A673 (cell line): ENCODE data around the gene ATXN3. TPM values are rescaled to one million over a fixed set of nuclear protein-coding genes. Genes with fewer than 3 reads are reported as not detected.

Experiments
- BruUV-seq: library from RNA; stranded (reverse); fragments of 400-500 nt; replicated peaks from 2 replicates; lab custom pipeline; 2021; lab: Mats Ljungman, UMichigan
- CTCF ChIA-PET: fragments of 300-600 bp; sonication (Branson Sonifier 250); formaldehyde crosslinking; loops from one replicate; lab custom pipeline; 2022; ENCODE audit warnings: antibody characterized with exemption; lab: Charles Lee
- POLR2A ChIA-PET: fragments of 300-600 bp; sonication (Branson Sonifier 250); formaldehyde crosslinking; loops from one replicate; lab custom pipeline; 2022; ENCODE audit warnings: antibody characterized with exemption; ENCODE audit not compliant: low non-redundant PET; lab: Charles Lee
- DNase-seq: peaks from one replicate; pipeline ENCODE4 v3.0.0-alpha.2; 2015; ENCODE audit warnings: low spot score
- H3K27ac ChIP-seq: fragments of 200-600 bp; sonication (generic); 2 replicates; pipeline ENCODE4 v1.5.1; 2016; ENCODE audit warnings: mixed run types, low read depth, mild to moderate bottlenecking, mixed read lengths, antibody characterized with exemption, low read length; ENCODE audit not compliant: poor library complexity, severe bottlenecking
- H3K27me3 ChIP-seq: fragments of 200-600 bp; sonication (generic); replicated peaks from 2 replicates; pipeline ENCODE4 v1.6.1; 2017; ENCODE audit warnings: mixed run types, low read depth, mild to moderate bottlenecking, mixed read lengths, antibody characterized with exemption, low read length; ENCODE audit not compliant: insufficient read depth, poor library complexity
- H3K36me3 ChIP-seq: fragments of 200-600 bp; sonication (generic); 2 replicates; pipeline ENCODE4 v1.6.1; 2016; ENCODE audit warnings: mixed run types, mild to moderate bottlenecking, mixed read lengths, antibody characterized with exemption, low read length; ENCODE audit not compliant: insufficient read depth, poor library complexity, severe bottlenecking
- H3K4me1 ChIP-seq: fragments of 200-600 bp; sonication (generic); 2 replicates; pipeline ENCODE4 v1.6.1; 2017; ENCODE audit warnings: mixed run types, mild to moderate bottlenecking, mixed read lengths, antibody characterized with exemption, low read length; ENCODE audit not compliant: insufficient read depth, poor library complexity, severe bottlenecking
- H3K4me3 ChIP-seq: fragments of 200-600 bp; sonication (generic); 2 replicates; pipeline ENCODE4 v1.5.1; 2016; ENCODE audit warnings: low read depth, mixed run types, mild to moderate bottlenecking, mixed read lengths, low read length; ENCODE audit not compliant: poor library complexity, severe bottlenecking
- H3K9me3 ChIP-seq: fragments of 200-600 bp; sonication (generic); 2 replicates; pipeline ENCODE4 v1.6.1; 2016; ENCODE audit warnings: mixed run types, low read depth, mild to moderate bottlenecking, mixed read lengths, antibody characterized with exemption, low read length; ENCODE audit not compliant: poor library complexity, severe bottlenecking
- CTCF ChIP-seq: fragments of 300-800, 200-600 bp; sonication (generic); conservative IDR thresholded peaks from 2 replicates; pipeline ENCODE4 v1.5.1; 2017; ENCODE audit warnings: low read depth, mild to moderate bottlenecking, antibody characterized with exemption, low read length, moderate library complexity, mixed read lengths
- EZH2 ChIP-seq: fragments of 200-600 bp; sonication (generic); IDR thresholded peaks from 2 replicates; pipeline ENCODE4 v1.6.1; 2017; ENCODE audit warnings: borderline replicate concordance, low read depth, mild to moderate bottlenecking, mixed read lengths, antibody characterized with exemption, low read length; ENCODE audit not compliant: poor library complexity, severe bottlenecking
- intact Hi-C: fragments of 100-400 bp; cut with micrococcal nuclease; formaldehyde crosslinking; loops from one replicate; pipeline ENCODE4 v1.10.0; 2022; ENCODE audit not compliant: unreplicated experiment
- total RNA-seq: library from RNA; stranded (reverse); gene quantifications from 2 replicates; pipeline ENCODE4 v1.2.3, GENCODE V29; 2021

Gene ATXN3
- total RNA-seq, 1 experiment from 2014 or later = 27.3 TPM

- TF ChIP-seq CTCF (no peak), EZH2 (no peak)
- Histone ChIP-seq H3K9me3 (no peaks in the 10 kb centered on the region), H3K27ac (peak overlapping the region; percentile 99), H3K4me1 (peaks cover 8% of the 10 kb centered on the region), H3K4me3 (peak overlapping the region; percentile 90), H3K27me3 (no peaks in the 10 kb centered on the region), H3K36me3 (peaks cover 33% of the 10 kb centered on the region)
- ChIA-PET CTCF (interaction anchor here (2.1 kb wide), 1 partner anchor 16 kb away, joined by 19 read pairs; the partner anchor contains the start of gene ATXN3), POLR2A (interaction anchor here (0.7 to 1.0 kb wide), 2 partner anchors 613 to 855 kb away, joined by 5 read pairs; partner anchors contain the start of gene PPP4R3A)
- BruUV-seq = no TSS peak
- DNase-seq = peak; percentile 57
- intact Hi-C loops = no loop called here
These were observed 15.9 kb upstream of the ATXN3 start for GRCh38 chr14:92122351-92122677.

- intact Hi-C loops = no loop called here
- BruUV-seq = TSS peak; percentile 51
- DNase-seq = peak; percentile 87
These were observed 15.4 kb upstream of the ATXN3 start, which contains the start of the genes CPSF2 and NDUFB1 for GRCh38 chr14:92121670-92122350. Gene CPSF2 (plus strand): TSS chr14:92121969. CDS start chr14:92130985, 9,016 bp downstream. Gene NDUFB1 (minus strand): TSS chr14:92121706. CDS start chr14:92117637, 4,069 bp downstream.

More at GRCh38 chr14:92121670-92122350, 15.4 kb upstream of the ATXN3 start, which contains the start of the genes CPSF2 and NDUFB1:
- peak within 1 kb of the TSS; percentile 90 for H3K4me3 ChIP-seq
- no peaks in the 10 kb centered on the region for H3K9me3 ChIP-seq
- H3K27me3 ChIP-seq = no peaks in the 10 kb centered on the region
- peaks cover 8% of the 10 kb centered on the region for H3K4me1 ChIP-seq
- TF ChIP-seq CTCF = no peak
- no peak for TF ChIP-seq EZH2
- CTCF ChIA-PET = interaction anchor here (2.1 kb wide), 1 partner anchor 15 kb away, joined by 19 read pairs; the partner anchor contains the start of gene ATXN3
- peak within 1 kb of the TSS; percentile 99 for H3K27ac ChIP-seq
- peaks cover 33% of the 10 kb centered on the region for H3K36me3 ChIP-seq
- POLR2A ChIA-PET = interaction anchor here (0.6 to 1.0 kb wide), 2 partner anchors 14 to 612 kb away, joined by 3 to 5 read pairs; partner anchors contain the start of gene PPP4R3A
